Thyroid gland (tissue), 4 donors: ENCODE measurements around the gene DENND5B. TPM values are rescaled to one million over a fixed set of nuclear protein-coding genes. Genes with fewer than 3 reads are reported as not detected.
"Not testable (repeated sequence)": the region's sequence is repeated elsewhere in the genome, so short reads cannot be mapped to it uniquely, and the experiment has no call there.

ENCODE experiments used
- DNase-seq, 2 donors: peaks; one replicate each; pipeline ENCODE4 v3.0.0-alpha.2; 2019
- H3K27ac ChIP-seq, 3 donors: fragments of 200-600 bp; sonication (generic); 1 replicate in 2 of 3; 2 replicates in 1 of 3; pipeline ENCODE4 v1.5.1; 2016 to 2019; ENCODE audit warnings: mild to moderate bottlenecking in 1 of 3, moderate library complexity in 1 of 3
- H3K27me3 ChIP-seq: fragments of 200-600 bp; sonication (generic); one replicate; pipeline ENCODE4 v1.5.1; 2019
- H3K36me3 ChIP-seq, 2 donors: fragments of 200-600 bp; sonication (generic); one replicate each; pipeline ENCODE4 v1.5.1; 2016 to 2019
- H3K4me1 ChIP-seq, 2 donors: fragments of 200-600 bp; sonication (generic); one replicate each; pipeline ENCODE4 v1.5.1; 2017 to 2019
- H3K4me3 ChIP-seq, 3 donors: fragments of 200-600 bp; sonication (generic); replicated peaks in 1 of 3; 1 replicate in 2 of 3; 2 replicates in 1 of 3; pipeline ENCODE4 v1.5.1; 2016; ENCODE audit warnings: mild to moderate bottlenecking in 1 of 3
- H3K9me3 ChIP-seq: fragments of 200-600 bp; sonication (generic); one replicate; pipeline ENCODE4 v1.5.1; 2017
- POLR2A ChIP-seq, 2 donors: fragments of 450-650 bp; IDR thresholded peaks; one replicate each; pipeline ENCODE4 v1.6.1; 2017; ENCODE audit warnings: antibody characterized with exemption in 2 of 2, mild to moderate bottlenecking in 2 of 2, moderate library complexity in 1 of 2
- WGBS, 2 donors: methylation state at CpG; one replicate each; pipeline ENCODE4 v1.1.5; 2017; 5-methylcytosine and 5-hydroxymethylcytosine counted together
- intact Hi-C: fragments of 100-400 bp; cut with DNase I; formaldehyde crosslinking; loops from one replicate; pipeline ENCODE4 v1.15.1; 2023
- total RNA-seq, 4 donors: library from RNA; depleted of rRNA; stranded (reverse); fragments of >200 nt; gene quantifications; one replicate each; pipeline ENCODE4 v1.2.3, GENCODE V29; 2016
- TF ChIP-seq, protein P1 (sequence below), 6 experiments: fragments of 200-600 bp in 3 of 6; fragments of 450-650 bp in 3 of 6; sonication (generic) in 3 of 6; IDR thresholded peaks; one replicate each; pipeline ENCODE4 v1.5.1; 2016 to 2019; ENCODE audit warnings: antibody characterized with exemption in 6 of 6, mild to moderate bottlenecking in 2 of 6, inconsistent platforms in 1 of 6, moderate library complexity in 1 of 6

Gene DENND5B
- total RNA-seq, 4 donors from 2014 or later = 13.3 to 17.7 (median 16.2) TPM

DNA sequence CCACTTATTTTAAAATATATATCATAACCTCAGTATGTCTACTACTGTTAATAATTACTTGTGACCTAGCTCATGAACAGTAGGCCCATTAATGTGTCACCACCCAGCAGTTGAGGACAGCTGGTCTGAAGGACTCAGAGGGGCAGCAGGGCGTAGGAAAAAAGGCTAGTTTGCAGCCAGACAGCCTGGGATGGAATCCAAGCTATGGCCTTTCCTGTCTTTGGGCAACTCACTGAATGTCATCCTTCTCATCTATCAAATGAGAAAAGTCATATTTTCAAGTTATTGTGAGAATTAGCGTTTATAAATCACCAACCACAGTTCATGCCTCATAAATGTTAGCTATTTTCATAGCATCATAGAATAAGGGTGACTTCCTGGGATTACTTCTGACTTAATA is 12.3 kb downstream of the DENND5B start:
- Histone ChIP-seq H3K36me3 (no peaks in the 10 kb centered on the region), H3K27me3 (no peaks in the 10 kb centered on the region), H3K27ac (no peak overlapping the region), H3K4me3 (no peak overlapping the region), H3K9me3 (no peaks in the 10 kb centered on the region), H3K4me1 (peaks cover 0 to 12% of the 10 kb centered on the region in 2 donors)
- 51 to 62% methylated on average over 2 of the region's 2 CpGs for WGBS, 2 donors
- DNase-seq = peak; percentile 24 to 39
- no peak for TF ChIP-seq POLR2A (IDR thresholded peaks at IDR 0.05)
- TF ChIP-seq, protein P1, sequence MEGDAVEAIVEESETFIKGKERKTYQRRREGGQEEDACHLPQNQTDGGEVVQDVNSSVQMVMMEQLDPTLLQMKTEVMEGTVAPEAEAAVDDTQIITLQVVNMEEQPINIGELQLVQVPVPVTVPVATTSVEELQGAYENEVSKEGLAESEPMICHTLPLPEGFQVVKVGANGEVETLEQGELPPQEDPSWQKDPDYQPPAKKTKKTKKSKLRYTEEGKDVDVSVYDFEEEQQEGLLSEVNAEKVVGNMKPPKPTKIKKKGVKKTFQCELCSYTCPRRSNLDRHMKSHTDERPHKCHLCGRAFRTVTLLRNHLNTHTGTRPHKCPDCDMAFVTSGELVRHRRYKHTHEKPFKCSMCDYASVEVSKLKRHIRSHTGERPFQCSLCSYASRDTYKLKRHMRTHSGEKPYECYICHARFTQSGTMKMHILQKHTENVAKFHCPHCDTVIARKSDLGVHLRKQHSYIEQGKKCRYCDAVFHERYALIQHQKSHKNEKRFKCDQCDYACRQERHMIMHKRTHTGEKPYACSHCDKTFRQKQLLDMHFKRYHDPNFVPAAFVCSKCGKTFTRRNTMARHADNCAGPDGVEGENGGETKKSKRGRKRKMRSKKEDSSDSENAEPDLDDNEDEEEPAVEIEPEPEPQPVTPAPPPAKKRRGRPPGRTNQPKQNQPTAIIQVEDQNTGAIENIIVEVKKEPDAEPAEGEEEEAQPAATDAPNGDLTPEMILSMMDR (IDR thresholded peaks at IDR 0.05) = no peak
- intact Hi-C loops = no loop called here

GRCh38 chr12:31574803-31575575 is 15.9 kb downstream of the DENND5B start:
- Histone ChIP-seq H3K9me3 (no peaks in the 10 kb centered on the region), H3K27ac (no peak overlapping the region), H3K4me3 (no peak overlapping the region), H3K36me3 (no peaks in the 10 kb centered on the region), H3K4me1 (peaks cover 0 to 12% of the 10 kb centered on the region in 2 donors), H3K27me3 (no peaks in the 10 kb centered on the region)
- 58 to 69% methylated on average over 2 of the region's 2 CpGs for WGBS, 2 donors
- intact Hi-C loops = no loop called here
- DNase-seq = no peak
- TF ChIP-seq, protein P1 (IDR thresholded peaks at IDR 0.05) = no peak
- no peak for TF ChIP-seq POLR2A (IDR thresholded peaks at IDR 0.05)

DNA sequence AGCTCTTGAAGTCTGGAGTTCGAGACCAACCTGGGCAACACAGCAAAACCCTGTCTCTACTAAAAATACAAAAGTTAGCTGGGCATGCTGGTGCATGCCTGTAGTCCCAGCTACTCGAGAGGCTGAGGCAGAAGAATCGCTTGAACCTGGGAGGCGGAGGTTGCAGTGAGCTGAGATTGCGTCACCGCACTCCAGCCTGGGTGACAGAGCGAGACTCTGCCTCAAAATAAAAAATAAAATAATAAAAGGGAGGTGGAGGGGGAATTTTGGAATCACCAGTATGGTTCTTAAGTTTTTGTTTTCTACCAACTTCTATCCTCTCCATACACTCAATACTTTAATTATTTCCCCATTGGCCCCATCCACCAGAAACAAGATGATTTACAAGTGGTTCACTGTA is 16.6 kb downstream of the DENND5B start:
- H3K27me3 ChIP-seq, H3K4me3 ChIP-seq, H3K36me3 ChIP-seq, H3K9me3 ChIP-seq, DNase-seq, H3K27ac ChIP-seq, intact Hi-C loops: not testable (repeated sequence)
- H3K4me1 ChIP-seq = peaks cover 0 to 12% of the 10 kb centered on the region in 2 donors
- WGBS, 2 donors = 90 to 94% methylated on average over 7 of the region's 7 CpGs

DNA sequence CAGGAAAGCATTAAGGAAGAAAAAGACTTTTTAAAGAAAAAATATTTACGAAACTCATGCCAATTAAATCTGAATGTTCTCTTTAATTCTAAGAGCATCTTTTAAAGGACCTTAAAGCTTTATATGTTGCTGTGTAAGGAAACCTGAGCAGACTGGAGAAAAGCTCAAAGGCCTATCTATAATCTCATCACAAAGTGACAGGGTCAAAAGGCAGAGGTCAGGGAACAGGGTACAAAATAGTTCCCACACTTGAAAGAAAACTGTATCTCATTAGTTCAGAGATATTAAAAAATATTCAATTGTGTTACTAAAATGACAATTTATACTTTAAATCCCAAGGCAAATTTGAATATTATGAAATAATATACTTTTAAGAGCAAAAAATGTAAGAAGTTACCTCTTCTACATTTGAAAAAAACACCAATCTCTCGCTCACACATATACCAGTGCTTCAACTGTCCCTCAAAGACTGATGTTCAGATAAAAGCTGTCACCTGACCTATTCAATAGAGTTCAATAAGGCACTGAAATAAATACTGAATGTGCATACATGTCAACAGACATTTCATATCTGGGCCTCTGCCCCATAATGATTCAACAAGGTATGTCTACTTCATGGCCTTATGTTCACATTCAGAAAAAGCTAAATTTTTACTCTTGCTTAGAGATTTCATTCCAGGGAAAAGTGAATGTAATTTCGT is 17.9 kb downstream of the DENND5B start:
- Histone ChIP-seq H3K27me3 (no peaks in the 10 kb centered on the region), H3K4me3 (no peak overlapping the region), H3K4me1 (peaks cover 0 to 12% of the 10 kb centered on the region in 2 donors), H3K36me3 (no peaks in the 10 kb centered on the region), H3K27ac (no peak overlapping the region), H3K9me3 (no peaks in the 10 kb centered on the region)
- WGBS, 2 donors = 94 to 95% methylated on average over 3 of the region's 3 CpGs
- intact Hi-C loops = no loop called here
- TF ChIP-seq, protein P1 (IDR thresholded peaks at IDR 0.05) = no peak
- no peak for TF ChIP-seq POLR2A (IDR thresholded peaks at IDR 0.05)
- no peak for DNase-seq

DNA sequence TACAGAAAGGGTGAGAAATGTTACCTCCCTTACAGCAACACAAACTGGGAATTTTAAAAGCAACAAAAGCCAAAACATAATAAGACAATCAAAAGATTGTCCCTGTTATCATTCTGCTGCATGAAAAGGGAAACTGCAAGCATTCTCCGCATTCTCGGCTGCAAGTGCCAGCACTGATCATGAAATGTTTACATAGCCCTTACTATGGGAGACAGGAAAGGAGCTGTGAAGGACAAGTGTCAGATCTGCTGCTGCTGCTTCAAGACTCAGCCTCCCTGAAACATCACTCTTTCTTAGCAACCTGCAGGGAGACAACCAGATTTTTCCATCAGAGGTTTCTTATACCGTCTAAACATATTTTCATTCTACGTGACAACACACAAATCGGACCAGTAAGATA is 20.1 kb downstream of the DENND5B start:
- DNase-seq = no peak
- Histone ChIP-seq H3K27ac (no peak overlapping the region), H3K9me3 (no peaks in the 10 kb centered on the region), H3K27me3 (no peaks in the 10 kb centered on the region), H3K36me3 (no peaks in the 10 kb centered on the region), H3K4me3 (no peak overlapping the region), H3K4me1 (peaks cover 0 to 12% of the 10 kb centered on the region in 2 donors)
- intact Hi-C loops = no loop called here
- WGBS, 2 donors = 67 to 68% methylated on average over 5 of the region's 5 CpGs
- TF ChIP-seq POLR2A (IDR thresholded peaks at IDR 0.05) = no peak
- TF ChIP-seq, protein P1 (IDR thresholded peaks at IDR 0.05) = no peak

- 78 to 88% methylated on average over 2 of the region's 2 CpGs for WGBS, 2 donors
- intact Hi-C loops, H3K36me3 ChIP-seq, H3K27me3 ChIP-seq, H3K4me1 ChIP-seq, H3K27ac ChIP-seq, DNase-seq, H3K4me3 ChIP-seq, H3K9me3 ChIP-seq: not testable (repeated sequence)
Measured at GRCh38 chr12:31569517-31569916, 21.4 kb downstream of the DENND5B start.
